HG03060 (cell line): ENCODE results near the gene RAC2.

Experiments
- ATAC-seq: cut with Tn5 transposase; IDR thresholded peaks from one replicate; pipeline ENCODE4 v1.9.1; 2021; ENCODE audit warnings: low read depth, moderate number of reproducible peaks; ENCODE audit not compliant: unreplicated experiment

The RAC2 gene

DNA sequence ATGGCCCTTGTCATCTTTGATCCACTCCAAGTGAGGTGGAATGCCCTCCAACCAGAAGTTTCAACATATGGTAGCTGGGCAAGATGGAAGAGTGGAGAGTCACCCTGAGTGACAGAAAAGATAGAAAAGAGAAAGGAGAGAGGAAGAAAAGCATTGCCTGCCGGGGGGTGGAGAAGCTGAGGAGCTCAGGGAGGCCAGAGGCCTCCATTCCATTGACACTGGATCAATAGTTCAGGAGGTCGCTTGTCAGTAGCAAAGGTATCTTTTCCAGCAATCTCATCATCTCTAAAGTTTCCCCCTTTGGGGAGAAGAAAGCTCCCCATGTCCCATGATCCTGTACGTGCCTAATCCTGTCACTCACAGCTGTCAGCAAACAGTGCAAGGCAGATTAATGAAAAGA, 49.3 kb downstream of the RAC2 start:
- ATAC-seq: no peak

DNA sequence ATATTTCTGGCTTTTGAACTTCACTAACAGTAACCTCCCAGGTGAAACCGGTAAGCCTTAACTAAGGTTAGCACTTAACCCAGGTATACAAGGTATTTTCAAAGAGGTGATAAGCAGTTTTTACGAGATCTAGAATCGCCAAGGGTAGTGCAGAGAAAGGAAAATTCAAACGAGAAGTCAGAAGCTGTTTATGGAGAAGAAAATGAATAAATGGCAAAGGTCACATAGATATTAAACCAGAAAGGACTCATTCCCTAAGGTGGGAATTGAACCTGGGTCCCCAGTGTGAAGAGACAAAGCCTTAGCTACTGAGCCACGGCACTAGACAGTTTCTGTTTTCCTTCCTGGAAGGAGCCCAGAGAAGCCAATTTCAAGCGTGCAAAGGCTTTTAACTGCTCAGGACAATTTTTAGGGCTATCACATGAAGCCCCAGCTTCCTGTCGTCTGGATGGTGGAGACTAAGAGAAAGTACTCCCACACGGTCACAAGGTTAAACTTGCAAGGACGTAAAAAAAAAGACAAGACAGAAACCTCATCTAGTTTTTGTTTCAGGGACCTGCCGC, 50.4 kb downstream of the RAC2 start:
- no peak for ATAC-seq

DNA sequence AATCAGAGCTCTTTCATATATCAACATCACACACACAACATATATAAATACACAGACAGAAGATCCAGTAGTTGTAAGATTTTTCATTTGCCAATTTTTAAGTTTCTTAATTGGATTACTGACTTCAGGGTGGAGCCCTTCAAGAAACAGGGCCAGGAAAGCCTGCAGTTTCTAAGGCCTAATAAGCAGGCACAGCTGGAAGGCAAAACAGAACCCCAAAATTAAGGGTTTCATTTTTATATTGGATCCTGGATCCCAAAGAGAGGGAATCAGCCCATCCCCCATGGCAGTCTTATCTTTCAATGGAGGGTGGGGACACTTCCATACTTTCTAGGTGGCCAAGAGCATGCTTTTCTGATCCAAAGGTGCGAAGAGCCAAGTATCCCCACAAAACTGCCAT, 51.3 kb downstream of the RAC2 start:
- no peak for ATAC-seq

DNA sequence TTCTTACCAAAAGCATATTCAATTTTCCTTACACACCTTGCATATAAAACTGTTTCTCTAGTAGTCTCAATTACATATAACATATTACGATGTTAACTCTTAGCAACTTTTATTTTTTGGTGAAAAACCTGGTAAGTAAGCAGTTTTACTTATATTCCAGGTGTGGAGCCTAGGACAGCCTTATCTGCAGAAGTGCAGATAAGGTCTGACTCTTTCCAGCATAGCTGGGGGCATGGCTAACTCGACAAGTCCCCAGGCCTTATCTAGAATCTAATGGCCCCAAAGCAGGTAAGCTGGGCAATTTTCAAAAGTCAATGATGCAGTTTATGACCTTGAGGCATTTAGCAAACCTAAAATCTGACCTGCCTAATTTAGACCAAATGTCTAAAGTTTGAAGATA, 51.9 kb downstream of the RAC2 start:
- no peak for ATAC-seq

DNA sequence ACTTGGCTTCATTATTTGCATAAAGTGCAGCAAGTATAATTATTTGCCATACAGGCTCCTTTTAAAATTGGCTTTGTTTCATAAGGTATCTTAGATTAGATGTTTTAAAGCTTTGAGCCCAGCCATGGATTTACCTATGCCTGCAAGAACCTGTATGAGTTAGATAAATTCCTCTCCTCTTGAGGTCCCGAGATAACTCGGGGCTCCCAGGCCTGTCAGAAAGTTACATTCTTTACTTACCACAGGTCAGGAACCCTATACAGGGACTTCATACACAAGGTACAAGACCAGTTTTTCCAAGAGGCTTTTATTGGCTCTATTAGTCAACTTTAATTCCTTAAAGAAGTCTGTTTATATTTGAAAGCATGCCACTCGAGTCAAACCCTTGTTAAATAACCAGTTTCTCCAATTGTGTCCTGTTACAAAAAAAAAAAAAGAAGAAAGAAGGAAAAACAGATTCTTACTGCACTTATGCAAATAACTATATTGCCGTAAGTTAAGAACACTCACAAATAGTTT, 53.7 kb downstream of the RAC2 start:
- ATAC-seq: no peak

DNA sequence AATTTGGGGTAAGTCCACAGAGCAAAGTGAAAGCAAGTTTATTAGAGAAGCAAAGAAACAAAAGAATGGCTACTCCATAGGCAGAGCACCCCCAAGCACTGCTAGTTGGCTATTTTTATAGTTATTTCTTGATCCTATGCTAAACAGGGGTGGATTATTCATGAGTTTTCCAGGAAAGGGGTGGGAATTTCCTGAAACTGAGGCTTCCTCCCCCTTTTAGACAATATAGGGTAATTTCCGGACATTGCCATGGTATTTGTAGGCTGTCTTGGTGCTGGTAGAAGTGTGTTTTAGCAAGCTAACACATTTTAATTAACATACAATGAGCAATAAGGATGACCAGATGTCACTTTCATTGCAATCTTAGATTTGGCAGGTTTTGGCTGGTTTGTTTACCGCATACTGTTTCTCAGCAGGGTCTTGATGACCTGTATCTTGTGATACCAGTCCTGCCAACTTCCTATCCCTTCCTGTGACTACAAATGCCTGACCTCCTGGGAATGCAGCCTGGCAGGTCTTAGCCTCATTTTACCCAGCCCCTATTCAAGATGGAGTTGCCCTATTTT, 55.1 kb downstream of the RAC2 start:
- no peak for ATAC-seq

DNA sequence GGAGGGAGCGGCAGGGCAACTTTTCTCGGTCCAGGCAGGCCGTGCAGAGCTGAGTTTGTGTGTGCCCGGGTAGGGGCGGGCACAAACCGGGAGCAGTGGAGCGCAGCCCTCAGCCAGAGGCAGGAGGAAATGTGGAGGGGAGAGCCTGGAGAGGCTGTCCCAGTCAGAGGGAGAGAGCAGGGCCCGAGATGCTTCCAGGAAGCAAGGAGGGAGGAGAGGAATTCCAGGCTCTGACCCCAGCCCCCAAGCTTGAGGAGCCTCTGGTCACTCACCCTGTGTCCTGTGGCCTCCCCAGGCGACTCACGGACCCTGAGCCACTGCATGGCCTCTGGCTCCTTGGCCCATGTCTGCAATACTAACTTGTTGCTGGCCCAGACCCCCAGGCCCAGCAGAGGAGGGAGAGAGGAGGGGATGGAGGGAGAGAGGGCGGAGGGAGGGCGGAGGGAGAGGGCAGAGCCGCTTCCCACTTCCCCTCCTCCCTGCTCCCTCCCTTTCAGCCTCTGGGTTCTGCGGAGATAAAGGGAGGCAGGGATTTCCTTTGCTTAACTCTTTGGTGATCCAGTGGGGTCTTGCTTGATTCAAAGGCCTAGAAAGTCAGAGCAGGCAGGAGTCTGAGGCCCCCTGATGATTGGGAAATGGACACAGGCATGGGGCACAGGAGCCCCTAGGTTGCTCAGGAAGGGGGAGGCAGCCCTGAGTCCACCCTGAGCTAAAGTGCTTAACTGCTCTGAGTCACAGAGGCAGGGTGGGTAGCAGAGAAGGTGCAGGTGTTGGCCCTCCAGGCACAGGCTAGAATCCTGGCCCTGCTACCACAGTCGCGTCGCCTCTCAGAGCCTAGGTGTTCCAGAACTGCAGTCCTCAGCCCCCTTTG, 55.9 kb downstream of the RAC2 start, which contains the start of gene C1QTNF6:
C1QTNF6 (minus strand) TSS at position 357 of the 871 bp plus-strand sequence; CDS start at position 323, 34 bp downstream.
- ATAC-seq: no peak

DNA sequence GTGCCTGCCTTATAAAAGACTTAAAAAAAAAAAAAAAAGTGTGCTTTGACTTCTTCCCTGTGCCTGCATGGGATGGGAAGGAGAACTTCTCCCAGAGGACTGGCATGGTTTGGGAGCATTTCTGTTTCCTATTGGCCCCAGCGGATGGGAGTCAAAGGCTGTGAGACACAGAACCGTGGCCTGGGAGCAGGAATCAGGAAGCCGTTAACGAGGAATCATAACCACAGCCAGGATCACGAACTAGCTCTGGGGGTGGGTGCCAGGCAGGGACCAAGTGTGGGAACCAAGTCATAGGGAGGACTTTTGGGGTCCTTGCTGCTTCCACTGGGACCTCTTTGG, 56.5 kb downstream of the RAC2 start:
- no peak for ATAC-seq

DNA sequence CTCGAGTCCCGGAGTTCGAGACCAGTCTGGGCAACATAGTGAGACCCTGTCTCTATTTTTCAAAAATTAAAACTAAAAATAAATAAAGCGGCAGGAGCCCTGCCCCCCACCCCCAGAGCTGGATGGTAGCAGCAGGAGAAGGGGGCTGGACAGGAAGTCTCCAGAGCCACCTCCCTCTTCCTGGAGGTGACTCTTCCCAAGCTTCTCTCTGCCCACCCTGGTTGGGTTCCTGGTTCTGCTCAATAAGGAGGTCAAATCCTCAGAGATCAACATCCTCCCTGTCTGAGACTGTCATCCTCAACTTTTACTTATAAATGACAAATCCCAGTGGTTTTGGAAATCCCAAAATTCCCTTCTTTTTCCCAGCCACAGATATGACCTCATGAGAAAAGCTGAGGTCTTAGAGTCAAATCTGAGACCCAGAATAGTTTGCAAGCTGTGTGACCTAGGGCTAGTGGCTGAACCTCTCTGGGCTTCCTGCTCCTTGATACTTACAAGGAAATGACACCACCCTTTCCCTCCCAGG, 57.0 kb downstream of the RAC2 start:
- no peak for ATAC-seq

DNA sequence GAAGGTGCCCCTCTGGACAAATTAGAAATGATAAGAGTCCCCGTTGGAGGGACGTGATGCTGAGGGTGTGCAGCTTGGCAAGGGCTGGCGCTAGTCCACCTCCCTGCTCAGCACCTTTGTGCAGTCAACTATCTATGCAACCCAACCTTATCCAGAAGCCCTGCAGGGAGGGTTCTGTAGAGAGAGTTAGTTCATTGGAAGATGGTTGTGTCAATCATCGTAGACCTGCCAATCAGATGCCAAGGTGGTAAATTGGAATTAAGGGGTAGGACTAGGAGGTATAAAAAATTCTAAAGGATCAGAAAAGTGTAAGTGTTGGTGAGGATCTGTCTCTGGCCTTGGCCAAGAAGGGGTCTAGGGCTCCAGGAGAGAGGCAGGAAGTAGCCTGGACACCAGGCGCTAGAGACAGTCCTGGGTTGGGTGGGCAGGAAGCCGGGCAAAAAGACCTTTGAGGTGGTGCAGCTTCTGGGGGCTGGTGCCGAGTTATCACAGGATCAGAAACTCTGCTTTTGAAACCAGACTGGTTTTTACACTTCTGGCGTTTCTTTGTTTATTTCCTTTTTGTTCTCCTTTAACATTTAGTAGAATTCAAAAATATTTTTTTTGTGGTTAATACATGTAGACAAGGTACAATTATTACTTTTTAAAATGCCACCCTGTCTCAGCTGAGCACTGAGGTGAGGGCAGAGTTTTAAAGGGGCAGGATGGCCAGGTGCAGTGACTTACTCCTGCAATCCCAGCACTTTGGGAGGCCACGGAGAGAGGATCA, 57.7 kb downstream of the RAC2 start:
- no peak for ATAC-seq

DNA sequence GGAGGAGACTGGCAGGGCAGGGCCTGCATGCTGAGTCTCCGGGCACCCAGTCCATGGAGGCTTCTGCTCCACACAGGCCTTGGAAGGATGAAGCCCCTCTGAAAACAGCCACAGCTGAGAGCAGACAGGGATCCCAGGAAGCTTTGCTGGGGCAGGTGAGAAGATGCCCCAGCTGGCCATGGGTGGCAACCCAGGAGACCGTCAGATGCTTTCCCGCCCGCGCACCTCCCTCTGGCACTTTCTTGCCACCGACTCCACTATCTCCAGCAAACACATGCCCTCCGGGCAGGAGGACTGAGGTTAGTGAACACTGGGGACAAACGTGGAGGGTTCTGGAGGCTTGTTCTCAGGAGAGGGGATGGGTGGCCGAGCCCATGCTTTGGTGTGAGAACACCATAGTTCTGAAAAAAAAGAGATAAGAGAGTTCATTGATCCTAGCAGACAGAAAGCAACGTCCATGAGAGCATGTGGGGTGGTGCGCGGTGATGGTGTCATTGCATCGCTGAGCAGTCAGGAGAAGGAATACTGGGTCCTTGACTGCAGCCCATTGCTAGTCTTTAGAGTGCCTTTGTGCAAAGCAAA, 58.3 kb downstream of the RAC2 start:
- no peak for ATAC-seq

DNA sequence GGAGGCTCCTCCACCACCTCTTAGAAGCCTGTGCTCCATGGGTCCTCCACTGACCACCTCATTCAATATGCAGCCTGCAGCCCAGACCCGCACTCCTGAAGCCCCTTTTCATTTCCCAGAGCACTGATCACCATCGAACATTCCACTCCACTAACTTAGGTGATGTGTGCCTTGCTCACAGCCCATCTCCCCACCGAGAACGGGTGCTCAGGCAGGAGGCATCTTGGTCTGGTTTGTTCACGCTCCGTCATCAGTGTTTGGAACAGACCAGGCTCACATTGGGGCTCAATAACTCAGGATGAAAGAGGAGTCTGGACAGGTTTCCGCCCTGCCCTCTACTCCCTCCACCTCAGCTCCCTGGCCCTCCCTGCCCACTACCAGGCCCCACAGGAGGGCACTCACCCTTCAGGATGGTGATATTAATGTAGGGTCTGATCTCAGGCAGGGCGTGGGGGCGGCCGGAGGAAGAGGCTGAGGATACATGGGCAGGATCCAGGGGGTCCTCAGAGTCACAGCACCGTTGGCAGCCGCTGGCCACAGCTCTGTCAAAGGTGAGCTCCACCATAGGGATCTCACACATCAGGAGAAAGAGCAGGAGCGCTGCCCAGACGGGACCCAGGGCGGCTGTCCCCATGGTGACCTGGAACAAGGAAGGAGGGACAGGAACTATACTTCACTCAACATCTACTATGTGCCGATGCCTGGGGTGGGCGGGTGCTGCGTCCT, 59.1 kb downstream of the RAC2 start:
- ATAC-seq: no peak

DNA sequence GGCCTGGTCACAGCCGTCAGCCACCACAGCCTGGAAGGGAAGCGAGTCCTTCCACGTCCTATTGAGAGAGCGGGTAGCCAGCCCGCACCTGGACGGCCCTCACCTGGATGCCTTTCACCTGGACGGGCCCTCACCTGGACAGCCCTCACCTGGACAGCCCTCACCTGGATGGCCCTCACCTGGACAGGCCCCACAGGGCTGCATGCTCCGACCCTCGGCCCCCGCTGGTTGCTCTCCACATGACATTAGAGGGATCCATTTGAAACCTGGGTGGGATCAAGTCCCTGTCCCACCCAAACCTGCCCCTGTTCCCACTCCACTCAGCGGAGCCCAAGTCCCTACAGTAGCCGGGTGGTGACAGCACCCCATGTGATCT, 59.7 kb downstream of the RAC2 start:
- no peak for ATAC-seq

DNA sequence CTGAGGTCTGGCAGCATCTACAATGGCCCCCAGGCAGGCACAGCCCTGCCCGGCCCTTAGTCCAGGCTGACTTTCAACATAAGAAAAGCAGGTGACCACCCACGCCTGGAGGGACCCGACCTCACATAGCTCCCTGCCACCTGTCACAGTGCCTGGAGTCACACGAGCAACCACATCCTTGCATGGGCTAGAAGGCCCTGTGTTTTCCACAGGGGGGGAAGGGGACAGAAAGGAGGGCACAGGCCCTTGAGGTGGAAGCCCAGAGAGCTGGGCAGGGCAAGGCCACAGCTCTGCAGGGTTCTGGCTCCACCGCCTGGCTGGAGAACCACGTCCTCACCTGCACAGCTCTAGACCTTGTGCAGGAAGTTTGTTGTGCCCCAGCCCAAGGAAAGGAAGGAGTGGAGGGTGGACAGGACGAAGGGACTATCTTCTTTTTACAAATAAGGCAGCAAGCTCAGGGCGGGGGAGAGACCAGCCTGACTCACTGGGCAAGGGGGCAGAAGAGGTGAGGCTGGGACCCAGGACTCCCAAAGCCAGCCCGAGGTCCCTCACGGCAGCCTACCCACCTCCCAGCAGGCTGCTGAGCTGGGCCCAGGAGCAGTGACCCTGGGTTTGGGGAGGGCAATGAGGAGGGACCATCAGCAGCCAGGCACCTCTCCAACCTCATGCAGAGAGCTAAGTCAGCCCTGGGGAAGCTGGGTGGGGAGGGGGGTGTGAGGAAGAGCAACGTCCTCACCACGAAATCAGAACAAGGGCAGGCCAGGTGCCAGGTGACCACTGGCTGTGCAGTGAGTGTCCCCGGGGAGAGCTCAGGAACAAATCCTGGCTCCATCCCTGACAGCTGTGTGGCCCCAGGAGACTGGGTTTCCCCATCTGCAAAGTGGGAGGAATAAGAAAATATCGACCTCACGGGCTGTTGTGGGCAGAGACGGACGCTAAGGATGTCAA, 60.4 kb downstream of the RAC2 start:
- ATAC-seq: no peak

DNA sequence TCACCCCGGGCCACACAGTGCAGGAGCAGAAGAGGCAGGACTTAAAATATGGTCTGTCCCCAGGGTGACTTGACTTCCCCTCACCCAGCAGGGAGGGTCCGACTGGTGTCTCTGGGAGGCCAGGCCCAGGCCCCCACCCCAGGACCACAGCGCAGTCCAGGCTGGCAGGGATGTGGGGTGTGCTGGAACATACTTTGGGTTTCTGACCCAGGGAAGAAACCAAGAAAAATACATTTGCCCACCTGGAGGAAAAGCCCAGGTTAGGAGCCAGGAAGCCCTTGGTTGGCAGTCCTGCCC, 61.2 kb downstream of the RAC2 start:
- ATAC-seq: no peak

DNA sequence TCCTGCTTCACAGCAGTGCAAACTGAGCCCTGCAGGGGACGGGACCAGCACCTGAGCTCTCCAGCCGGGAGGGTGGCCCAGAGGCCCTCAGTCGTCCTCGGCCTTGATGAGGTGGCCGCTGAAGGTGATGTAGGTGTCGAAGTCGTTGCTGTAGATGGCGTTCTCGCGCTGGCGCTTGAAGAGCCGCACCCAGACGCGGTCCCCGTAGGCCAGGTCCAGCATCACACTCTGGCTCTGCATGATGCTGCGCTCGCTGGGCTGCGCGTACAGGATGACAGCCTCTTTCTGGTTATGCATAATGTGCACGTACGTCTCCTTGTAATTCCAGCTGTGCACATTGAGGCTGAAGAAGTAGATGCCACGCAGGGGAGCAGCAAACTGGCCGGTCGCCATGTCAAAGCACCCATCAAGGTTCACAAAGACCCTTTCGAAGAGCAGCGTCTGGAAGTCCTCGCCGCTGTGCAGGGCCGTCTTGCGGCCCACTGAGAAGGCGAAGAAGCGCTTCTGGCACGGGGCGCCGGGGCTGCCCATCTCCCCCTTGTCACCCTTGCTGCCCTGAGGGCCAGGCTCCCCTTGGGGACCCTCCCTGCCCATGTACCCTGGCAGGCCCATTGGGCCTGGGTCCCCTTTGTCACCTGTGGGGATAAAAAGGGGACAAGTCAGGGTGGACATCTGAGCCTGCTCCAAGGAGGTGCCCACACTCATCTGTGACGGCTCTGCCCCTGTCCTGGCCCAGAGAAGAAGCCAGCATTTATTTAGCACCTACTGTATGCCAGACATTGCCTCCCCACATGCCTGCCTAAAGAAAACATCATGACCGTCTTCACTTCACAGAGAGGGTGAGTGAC, 61.7 kb downstream of the RAC2 start:
- no peak for ATAC-seq

DNA sequence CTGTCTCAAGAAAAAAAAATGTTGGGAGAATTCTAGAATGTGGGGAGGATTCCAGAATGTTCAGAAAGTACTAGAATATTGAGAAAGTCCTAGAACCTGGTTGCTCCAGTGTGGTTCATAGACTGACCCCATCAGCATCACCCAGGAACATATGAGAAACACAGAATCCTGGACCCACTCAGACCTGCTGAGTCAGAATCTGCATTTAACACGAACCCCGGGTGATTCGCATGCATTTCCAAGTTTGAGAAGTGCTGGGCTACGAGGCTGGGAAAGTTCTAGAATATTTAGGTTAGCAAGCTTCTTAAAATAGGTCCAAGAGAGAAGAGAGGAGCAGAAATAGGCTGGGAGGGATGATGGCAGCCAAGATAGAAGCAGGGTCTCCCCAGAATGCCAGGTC, 62.4 kb downstream of the RAC2 start:
- ATAC-seq: no peak
